GM12801 (cell line): ENCODE data around the gene TMEM175.

Experiments
- CTCF ChIP-seq: IDR thresholded peaks from one replicate; pipeline ENCODE4 v1.5.1; 2011; ENCODE audit warnings: control low read depth; ENCODE audit not compliant: insufficient read length; ENCODE audit errors: extremely low read depth

TMEM175 gene

GRCh38 chr4:1004557-1005485, 72.6 kb downstream of the TMEM175 start:
- TF ChIP-seq CTCF, result no peak

- TF ChIP-seq CTCF, result no peak
Observed at GRCh38 chr4:1006856-1007255, 74.6 kb downstream of the TMEM175 start.
